Fibroblast of skin of scalp (primary cell): ENCODE data around the gene CNIH2.
"Not testable (repeated sequence)": the region's sequence is repeated elsewhere in the genome, so short reads cannot be mapped to it uniquely, and the experiment has no call there.

Experiments used
- DNase-seq: peaks from one replicate; pipeline ENCODE4 v3.0.0-alpha.2; 2013

CNIH2 gene

GRCh38 chr11:66259956-66260355 lies 18.0 kb upstream of the CNIH2 start:
- no peak for DNase-seq

GRCh38 chr11:66261578-66261977 lies 16.4 kb upstream of the CNIH2 start:
- no peak for DNase-seq

GRCh38 chr11:66262191-66262590 lies 15.8 kb upstream of the CNIH2 start:
- DNase-seq: no peak

GRCh38 chr11:66262696-66263095 lies 15.3 kb upstream of the CNIH2 start:
- DNase-seq: no peak

- no peak for DNase-seq
Measured at GRCh38 chr11:66263231-66263630, 14.7 kb upstream of the CNIH2 start.

GRCh38 chr11:66263785-66264184 lies 14.2 kb upstream of the CNIH2 start:
- DNase-seq: no peak

GRCh38 chr11:66264383-66264782 lies 13.6 kb upstream of the CNIH2 start:
- no peak for DNase-seq

GRCh38 chr11:66264914-66265313 lies 13.1 kb upstream of the CNIH2 start:
- no peak for DNase-seq

- DNase-seq: no peak
Measured at GRCh38 chr11:66265531-66266377, 12.2 kb upstream of the CNIH2 start.

GRCh38 chr11:66266378-66267038 lies 11.5 kb upstream of the CNIH2 start:
- no peak for DNase-seq

- DNase-seq: no peak
Measured at GRCh38 chr11:66267039-66267378, 11.0 kb upstream of the CNIH2 start.

GRCh38 chr11:66267379-66268243 lies 10.4 kb upstream of the CNIH2 start:
- peak; percentile 91 for DNase-seq

- DNase-seq: peak; percentile 100
Measured at GRCh38 chr11:66268244-66268951, 9.6 kb upstream of the CNIH2 start, which contains the start of gene RAB1B. Gene RAB1B (plus strand): TSS chr11:66268639. CDS start chr11:66268680, 41 bp downstream.

- peak; percentile 67 for DNase-seq
Measured at GRCh38 chr11:66268952-66269905, 8.7 kb upstream of the CNIH2 start.

- no peak for DNase-seq
Measured at GRCh38 chr11:66271816-66272215, 6.2 kb upstream of the CNIH2 start.

GRCh38 chr11:66272596-66272995 lies 5.4 kb upstream of the CNIH2 start:
- no peak for DNase-seq

GRCh38 chr11:66274219-66274618 lies 3.8 kb upstream of the CNIH2 start:
- no peak for DNase-seq

- DNase-seq: no peak
Measured at GRCh38 chr11:66275396-66275795, 2.6 kb upstream of the CNIH2 start.

- DNase-seq: no peak
Measured at GRCh38 chr11:66275984-66276612, 1.9 kb upstream of the CNIH2 start.

GRCh38 chr11:66276619-66277018 lies 1.4 kb upstream of the CNIH2 start:
- DNase-seq: not testable (repeated sequence)

- not testable (repeated sequence) for DNase-seq
Measured at GRCh38 chr11:66277064-66277463, 911 bp upstream of the CNIH2 start.
